AG09319 (cell line): Measurements from ENCODE around the gene AKR1E2.

ENCODE experiments used
- DNase-seq: peaks from one replicate; pipeline ENCODE4 v3.0.0-alpha.2; 2010; ENCODE audit warnings: low read depth; ENCODE audit errors: extremely low read depth
- TF ChIP-seq, protein P1 (sequence below): IDR thresholded peaks from 2 replicates; pipeline ENCODE4 v1.5.1; 2011; ENCODE audit warnings: low read depth, mild to moderate bottlenecking, inconsistent platforms, low read length, moderate library complexity

Gene AKR1E2

DNA sequence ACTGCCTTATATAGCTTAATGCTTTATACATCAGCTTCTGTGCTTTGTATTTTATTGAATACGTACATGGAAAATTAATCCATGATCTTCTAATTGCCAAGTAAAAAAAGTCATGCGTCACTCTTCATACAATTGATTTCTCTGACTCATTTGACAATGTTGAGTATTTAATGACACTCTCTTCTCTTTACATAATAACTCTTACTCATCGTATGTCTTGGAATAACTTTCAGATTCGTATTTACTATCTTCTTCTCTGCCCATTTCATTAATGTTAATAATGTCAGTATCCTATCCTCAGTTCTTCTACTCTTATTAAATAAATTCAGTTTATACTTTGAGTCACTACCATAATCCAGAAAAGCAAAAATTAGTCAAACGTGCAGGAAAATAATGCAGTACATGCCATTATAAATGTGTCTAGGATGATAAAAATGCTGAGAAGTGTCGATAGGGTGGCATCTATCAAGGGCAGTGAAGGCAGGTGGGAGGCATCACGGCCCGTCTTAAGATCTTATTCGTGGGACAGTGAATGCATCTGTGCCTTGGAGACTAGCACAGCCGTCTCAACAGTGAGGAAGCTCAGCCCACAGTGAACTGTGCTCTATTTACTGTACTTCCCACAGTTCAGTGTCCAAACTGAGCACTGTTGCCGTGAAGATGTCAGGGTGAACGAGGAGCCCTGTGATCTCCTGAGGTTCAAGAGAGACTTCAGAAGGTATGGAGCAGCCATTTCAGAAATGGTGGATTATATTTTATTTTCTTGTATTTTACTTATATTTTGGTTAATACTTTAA lies 39.8 kb upstream of the AKR1E2 start:
- no peak for DNase-seq
- TF ChIP-seq, protein P1, sequence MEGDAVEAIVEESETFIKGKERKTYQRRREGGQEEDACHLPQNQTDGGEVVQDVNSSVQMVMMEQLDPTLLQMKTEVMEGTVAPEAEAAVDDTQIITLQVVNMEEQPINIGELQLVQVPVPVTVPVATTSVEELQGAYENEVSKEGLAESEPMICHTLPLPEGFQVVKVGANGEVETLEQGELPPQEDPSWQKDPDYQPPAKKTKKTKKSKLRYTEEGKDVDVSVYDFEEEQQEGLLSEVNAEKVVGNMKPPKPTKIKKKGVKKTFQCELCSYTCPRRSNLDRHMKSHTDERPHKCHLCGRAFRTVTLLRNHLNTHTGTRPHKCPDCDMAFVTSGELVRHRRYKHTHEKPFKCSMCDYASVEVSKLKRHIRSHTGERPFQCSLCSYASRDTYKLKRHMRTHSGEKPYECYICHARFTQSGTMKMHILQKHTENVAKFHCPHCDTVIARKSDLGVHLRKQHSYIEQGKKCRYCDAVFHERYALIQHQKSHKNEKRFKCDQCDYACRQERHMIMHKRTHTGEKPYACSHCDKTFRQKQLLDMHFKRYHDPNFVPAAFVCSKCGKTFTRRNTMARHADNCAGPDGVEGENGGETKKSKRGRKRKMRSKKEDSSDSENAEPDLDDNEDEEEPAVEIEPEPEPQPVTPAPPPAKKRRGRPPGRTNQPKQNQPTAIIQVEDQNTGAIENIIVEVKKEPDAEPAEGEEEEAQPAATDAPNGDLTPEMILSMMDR: no peak

DNA sequence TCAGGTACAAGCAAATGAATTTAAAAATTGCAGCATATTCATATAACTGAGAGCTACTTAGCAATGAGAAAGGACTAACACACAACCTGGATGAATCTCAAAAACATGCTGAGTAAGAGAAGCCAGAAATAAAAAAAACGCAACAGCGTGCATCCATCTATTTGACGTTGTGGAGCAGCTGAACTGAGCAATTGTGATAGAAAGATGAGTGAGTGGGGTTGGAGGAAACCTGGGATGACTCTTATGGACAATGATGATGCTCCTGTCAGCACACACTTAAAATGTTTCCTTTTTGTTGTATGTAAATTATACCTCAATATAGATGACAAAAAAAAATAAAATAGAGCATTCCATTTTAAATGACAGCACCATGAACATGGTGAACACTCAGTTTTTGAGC lies 36.0 kb upstream of the AKR1E2 start:
- TF ChIP-seq, protein P1: no peak
- no peak for DNase-seq

DNA sequence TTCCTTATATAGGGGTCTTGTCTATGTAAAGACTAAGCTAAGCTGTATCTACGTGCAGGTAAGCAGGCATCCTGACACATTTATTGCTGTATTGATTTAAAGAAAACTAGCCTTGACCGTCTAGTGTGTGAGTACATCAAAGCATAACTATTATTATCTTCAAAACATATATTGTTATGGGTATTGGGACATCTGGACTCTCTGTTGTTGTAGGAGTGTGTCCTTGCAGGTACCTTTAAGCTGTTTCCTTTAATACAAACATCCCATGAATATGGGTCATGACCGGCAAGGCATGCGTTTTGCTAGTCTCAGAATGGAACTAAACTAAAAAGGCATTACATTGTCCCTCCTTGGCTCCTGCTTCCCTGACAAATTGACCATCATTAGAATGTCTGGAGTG lies 35.1 kb upstream of the AKR1E2 start:
- TF ChIP-seq, protein P1: no peak
- DNase-seq: no peak

DNA sequence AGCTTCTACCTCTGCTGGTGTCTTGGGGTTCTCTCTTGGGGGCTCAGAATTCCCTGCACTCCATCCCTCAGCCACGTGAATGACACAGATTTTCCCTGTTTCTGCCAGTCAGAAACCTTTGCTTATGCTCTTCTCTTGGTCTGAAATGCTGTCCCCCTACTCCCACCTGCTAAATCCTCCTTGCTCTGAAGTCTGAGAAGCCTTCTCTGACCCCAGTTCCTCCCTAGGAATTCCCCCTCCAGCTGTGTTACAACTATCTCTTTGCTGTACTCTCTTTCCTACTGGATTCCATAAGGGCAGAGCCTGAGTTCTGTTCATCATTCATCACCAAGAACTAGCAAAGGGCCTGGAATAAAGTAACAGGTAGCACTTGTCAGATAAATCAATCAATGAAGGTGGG lies 33.6 kb upstream of the AKR1E2 start:
- TF ChIP-seq, protein P1: no peak
- DNase-seq: no peak

DNA sequence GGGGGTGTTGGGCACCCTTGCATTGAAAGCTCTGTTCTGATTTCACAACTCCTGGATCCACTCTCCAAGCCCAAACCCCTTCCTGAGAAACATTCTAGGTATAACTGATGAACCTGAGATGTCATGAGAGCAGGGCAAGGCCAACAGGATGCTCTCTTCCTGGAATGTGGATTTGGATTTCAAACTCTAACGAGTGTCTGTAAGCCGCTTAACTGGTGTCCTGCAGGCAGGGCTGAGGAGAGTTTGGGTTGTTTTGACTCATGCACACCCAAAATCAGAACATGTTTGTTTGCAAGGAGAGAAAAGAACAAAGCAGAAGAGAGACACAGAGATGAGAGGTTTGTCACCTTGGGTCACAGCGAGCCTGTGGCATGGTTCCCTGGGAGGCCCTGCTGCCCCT lies 24.6 kb upstream of the AKR1E2 start:
- TF ChIP-seq, protein P1: no peak
- no peak for DNase-seq

DNA sequence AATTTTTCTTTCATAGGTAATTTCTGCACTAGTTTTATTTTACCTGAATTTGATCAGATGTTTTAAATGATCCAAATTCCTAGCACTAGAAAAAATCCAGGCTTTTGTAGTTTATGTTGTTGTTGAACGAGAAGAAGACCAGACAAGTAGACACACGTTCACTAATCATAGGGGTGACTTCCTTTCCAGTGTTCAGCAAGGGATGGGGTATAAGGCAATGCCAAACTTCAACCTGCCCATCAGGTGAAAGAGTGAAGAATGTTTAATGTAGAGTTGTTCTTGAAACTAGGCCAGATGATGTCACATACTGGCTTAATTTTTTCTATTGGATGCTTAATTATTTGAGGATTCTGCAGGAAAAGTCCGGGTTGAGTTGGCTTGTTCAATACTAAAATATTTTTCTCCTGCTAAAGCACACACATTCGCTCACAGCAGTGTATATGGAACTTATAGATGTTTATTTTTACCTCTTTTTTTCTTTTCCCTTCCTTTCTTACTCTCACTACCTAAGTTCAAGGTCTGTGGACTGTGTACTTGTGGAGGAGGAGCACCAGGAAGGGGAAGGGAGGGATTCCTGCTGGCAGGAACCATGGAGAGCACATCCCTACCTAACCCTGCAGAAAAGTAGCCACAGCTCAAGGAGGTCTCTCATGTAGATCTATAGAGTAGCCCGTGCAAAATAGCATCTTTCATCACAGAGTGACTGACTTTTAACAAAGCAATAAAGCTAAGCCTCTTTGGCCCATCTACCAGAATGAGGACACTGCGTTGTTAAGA lies 23.1 kb upstream of the AKR1E2 start:
- no peak for DNase-seq
- TF ChIP-seq, protein P1: no peak

DNA sequence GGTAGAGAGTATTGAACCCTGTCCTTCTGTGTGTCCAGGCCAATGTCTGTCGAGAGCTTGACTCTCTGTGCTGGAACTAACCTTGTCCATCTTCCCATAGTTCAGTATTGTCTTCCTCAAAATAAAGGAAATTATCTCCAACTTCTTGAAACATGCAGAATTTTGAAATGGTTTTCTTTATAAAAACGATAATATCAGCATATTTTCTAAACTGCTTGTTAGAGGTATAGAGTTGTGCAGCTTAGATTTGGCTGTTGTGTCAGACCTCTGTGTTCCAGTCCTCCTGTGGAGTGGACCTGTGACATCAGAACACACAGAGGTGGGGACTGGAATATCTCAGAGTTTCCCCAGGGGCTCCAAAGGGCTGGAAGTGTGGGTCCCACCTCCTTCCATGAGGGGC lies 22.2 kb upstream of the AKR1E2 start:
- DNase-seq: no peak
- TF ChIP-seq, protein P1: no peak
